Spleen (tissue), 7 donors: ENCODE results near the gene PTGER1.

Source experiments
- CTCF ChIP-seq, 11 experiments: fragments of 200-600 bp in 7 of 11; fragments of 450-650 bp in 4 of 11; sonication (generic) in 4 of 11; IDR thresholded peaks in 8 of 11; conservative IDR thresholded peaks in 3 of 11; 1 replicate in 7 of 11; 2 replicates in 4 of 11; pipeline versions ENCODE4 v1.4.0 to v1.8.0; 2016 to 2021; ENCODE audit warnings: antibody characterized with exemption in 11 of 11, inconsistent platforms in 4 of 11, mild to moderate bottlenecking in 1 of 11
- POLR2AphosphoS5 ChIP-seq, 3 donors: sonication (generic); formaldehyde crosslinking; IDR thresholded peaks; one replicate each; pipeline ENCODE4 v1.5.1; 2017; ENCODE audit warnings: antibody characterized with exemption in 3 of 3
- donor health status: DM: no; HTN: no; CAD: no; lungs with moderate emphysema.
- donor health status: DM: no; HTN: no; CAD: no.
- donor health status: DM: no; HTN: no; CAD: no.

DNA sequence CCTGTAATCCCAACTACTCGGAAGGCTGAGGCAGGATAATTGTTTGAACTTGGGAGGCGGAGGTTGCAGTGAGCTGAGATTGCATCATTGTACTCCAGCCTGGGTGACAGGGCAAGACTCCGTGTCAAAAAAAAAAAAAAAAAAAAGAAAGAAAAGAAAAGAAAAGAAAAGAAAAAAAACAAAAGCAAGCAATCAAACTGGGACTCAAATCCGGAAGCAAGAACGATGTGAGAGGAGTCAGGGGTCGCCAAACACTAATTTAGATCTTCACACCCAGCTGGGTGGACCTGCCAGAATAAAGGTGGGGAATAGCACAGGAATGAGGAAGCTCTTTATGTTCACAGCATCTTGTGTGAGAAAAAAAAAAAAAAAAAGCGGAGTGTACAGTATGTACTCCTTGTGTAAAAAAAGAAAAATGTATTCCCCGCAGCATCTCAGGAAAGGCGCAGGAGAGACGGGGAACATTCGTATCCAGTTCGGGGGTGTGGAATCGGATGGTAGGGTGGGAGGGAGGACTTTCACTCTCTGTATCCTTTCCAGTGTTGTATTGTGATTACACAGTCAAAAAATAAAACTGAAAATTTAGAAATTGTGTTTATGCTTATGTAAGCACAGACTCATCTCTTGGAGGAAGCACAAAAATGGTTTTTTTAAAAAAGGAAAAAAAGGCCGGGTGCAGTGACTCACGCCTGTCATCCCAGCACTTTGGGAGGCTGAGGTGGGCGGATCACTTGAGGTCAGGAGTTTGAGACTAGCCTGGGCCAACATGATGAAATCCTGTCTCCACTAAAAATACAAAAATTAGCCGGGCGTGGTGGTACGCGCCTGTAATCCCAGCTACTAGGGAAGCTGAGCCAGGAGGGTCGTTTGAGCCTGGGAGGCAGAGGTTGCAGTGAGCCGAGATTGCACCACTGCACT lies 35.4 kb upstream of the PTGER1 start:
- no peak for TF ChIP-seq CTCF (IDR thresholded peaks at IDR 0.05 in 8 of 11, conservative IDR thresholded peaks at IDR 0.05 in 3 of 11)
- no peak for TF ChIP-seq POLR2AphosphoS5 (IDR thresholded peaks at IDR 0.05)
